Activated naive CD8-positive, alpha-beta T cell (primary cell): Measurements from ENCODE around the gene GGT5.
"Not testable (repeated sequence)": the region's sequence is repeated elsewhere in the genome, so short reads cannot be mapped to it uniquely, and the experiment has no call there.

Experiments
- H3K27ac Mint-ChIP-seq: one replicate; pipeline ENCODE4 v1.8.0; 2021; ENCODE audit warnings: mixed read lengths
- H3K27me3 Mint-ChIP-seq: one replicate; pipeline ENCODE4 v1.8.0; 2021; ENCODE audit warnings: mixed read lengths
- H3K36me3 Mint-ChIP-seq: one replicate; pipeline ENCODE4 v1.8.0; 2021; ENCODE audit warnings: mixed read lengths
- H3K4me1 Mint-ChIP-seq: one replicate; pipeline ENCODE4 v1.8.0; 2021; ENCODE audit warnings: low read depth, mixed read lengths
- H3K4me3 Mint-ChIP-seq: one replicate; pipeline ENCODE4 v1.8.0; 2021; ENCODE audit warnings: mild to moderate bottlenecking, mixed read lengths
- H3K9me3 Mint-ChIP-seq: one replicate; pipeline ENCODE4 v1.8.0; 2021; ENCODE audit warnings: low read depth, mixed read lengths

GGT5 gene, protein sequence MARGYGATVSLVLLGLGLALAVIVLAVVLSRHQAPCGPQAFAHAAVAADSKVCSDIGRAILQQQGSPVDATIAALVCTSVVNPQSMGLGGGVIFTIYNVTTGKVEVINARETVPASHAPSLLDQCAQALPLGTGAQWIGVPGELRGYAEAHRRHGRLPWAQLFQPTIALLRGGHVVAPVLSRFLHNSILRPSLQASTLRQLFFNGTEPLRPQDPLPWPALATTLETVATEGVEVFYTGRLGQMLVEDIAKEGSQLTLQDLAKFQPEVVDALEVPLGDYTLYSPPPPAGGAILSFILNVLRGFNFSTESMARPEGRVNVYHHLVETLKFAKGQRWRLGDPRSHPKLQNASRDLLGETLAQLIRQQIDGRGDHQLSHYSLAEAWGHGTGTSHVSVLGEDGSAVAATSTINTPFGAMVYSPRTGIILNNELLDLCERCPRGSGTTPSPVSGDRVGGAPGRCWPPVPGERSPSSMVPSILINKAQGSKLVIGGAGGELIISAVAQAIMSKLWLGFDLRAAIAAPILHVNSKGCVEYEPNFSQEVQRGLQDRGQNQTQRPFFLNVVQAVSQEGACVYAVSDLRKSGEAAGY

DNA sequence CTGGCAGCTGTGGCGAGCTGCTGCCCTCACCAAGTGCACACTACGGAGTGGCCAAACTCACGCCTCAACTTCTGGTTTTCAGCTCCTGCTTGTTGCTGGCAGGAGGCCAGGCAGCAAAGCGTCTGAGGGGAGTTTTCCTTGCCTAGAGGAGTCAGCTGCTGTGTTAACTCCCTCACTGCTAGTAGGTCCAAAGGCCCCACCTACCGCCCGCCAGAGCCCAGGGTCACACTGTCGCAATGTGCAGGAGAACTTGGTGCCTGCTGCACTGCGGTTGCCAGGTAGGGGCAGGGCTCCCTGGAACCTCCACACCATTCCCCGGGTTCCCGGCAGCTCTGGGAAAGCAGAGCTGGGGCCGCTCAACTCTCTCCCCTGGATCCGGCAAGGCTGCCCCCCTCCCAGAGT, at the start of gene GGT5:
TSS of gene GGT5 (minus strand) at position 53 of the 402 bp plus-strand sequence. CDS start 357 bp downstream, outside the sequence.
- peak within 1 kb of the TSS; percentile 22 for H3K4me3 Mint-ChIP-seq

DNA sequence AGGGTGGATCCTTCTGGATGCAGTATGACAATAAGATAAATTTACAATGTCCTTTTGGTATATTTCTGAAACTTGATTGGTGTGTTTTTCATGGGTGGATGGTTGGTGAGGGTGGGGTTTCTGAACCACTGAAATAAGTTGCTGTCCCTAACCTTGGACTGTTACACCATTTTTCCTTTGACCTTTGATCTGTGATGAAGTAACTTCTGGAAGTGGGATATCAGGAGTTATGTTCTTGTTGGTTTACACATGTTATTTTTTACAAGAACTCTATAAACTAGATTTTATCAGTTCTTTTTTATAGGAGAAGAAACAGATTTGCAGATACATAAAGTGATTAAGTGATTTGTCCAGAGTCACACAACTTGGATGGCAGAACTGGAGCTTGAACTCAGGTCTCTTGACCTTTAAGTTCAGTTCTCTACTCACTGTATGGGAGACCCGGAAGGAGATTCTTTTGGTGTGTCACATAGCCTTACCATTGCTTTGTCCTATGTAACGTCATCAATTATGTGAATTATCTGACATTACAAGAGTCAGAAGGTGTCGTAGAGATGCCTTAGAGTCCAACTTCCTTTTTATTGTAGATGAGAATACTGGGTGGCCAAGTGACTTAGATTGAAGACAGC, 47.4 kb upstream of the GGT5 start:
- not testable (repeated sequence) for H3K4me3 Mint-ChIP-seq, H3K27ac Mint-ChIP-seq, H3K36me3 Mint-ChIP-seq, H3K9me3 Mint-ChIP-seq, H3K27me3 Mint-ChIP-seq
- peaks cover 43% of the 10 kb centered on the region for H3K4me1 Mint-ChIP-seq

More for the DNA sequence above, at the start of gene GGT5:
- H3K27me3 Mint-ChIP-seq, H3K36me3 Mint-ChIP-seq, H3K9me3 Mint-ChIP-seq: not testable (repeated sequence)
- peaks cover 36% of the 10 kb centered on the region for H3K4me1 Mint-ChIP-seq
- peak within 1 kb of the TSS; percentile 76 for H3K27ac Mint-ChIP-seq

DNA sequence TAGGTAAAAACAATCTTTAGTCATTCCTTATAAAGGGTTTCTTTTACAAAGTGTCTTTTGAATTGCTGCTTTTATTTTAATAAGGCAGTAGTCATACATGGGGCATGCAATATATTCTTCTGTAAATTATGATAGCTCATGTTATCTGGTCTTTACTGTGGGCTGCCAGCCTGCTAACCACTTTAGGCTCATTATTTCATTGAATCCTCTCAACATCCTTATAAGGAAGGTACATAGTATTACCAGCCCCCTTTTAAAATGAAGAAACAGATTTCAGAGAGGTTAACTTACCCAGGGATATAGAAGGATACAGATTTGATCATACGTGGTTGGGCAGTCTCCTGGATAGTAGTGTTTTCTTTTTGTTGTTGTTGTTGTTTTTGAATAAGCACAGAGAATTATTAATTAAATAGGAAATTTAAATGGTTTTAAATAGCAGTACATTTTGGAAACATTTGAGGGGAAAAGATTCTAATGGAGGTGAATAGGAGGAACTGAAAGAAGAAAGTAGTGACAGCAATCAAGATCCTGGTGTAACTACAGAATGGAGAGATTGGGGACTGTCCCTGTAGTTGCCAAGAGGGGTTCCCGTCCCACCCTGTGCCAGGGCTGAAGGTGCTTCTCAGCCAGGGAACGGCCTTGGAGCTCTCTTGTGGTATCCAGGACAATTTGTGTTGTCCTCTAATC, 46.8 kb upstream of the GGT5 start:
- Mint-ChIP-seq H3K4me3 (no peak overlapping the region), H3K4me1 (peaks cover 46% of the 10 kb centered on the region), H3K27me3 (no peaks in the 10 kb centered on the region), H3K9me3 (no peaks in the 10 kb centered on the region), H3K27ac (no peak overlapping the region), H3K36me3 (no peaks in the 10 kb centered on the region)

- H3K9me3 Mint-ChIP-seq, result no peaks in the 10 kb centered on the region
- H3K4me3 Mint-ChIP-seq, result no peak overlapping the region
- no peaks in the 10 kb centered on the region for H3K36me3 Mint-ChIP-seq
Measured at GRCh38 chr22:24290459-24290858, 45.6 kb upstream of the GGT5 start.

DNA sequence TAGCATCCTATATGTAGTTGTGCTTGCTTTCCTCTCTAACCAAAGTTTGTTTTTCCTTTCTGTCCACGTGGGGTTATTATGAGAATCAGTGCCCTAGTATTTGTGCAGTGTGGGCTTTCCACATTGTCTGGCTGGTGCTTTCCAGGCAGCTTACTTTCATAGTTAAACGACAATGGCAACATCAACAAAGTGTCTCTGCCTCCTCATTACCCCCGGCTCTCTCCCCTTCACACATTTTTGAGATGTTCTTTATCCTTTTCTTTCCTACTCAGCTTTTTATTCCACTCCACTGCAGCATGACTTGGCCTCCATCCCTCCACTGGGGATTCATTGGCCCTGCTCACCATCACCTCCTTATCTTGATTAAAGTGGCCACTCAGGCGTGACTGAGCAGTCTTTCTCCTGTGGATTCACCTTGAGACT, 44.9 kb upstream of the GGT5 start:
- H3K27me3 Mint-ChIP-seq, result no peaks in the 10 kb centered on the region
- H3K4me3 Mint-ChIP-seq, result no peak overlapping the region
- no peaks in the 10 kb centered on the region for H3K36me3 Mint-ChIP-seq
- H3K27ac Mint-ChIP-seq, result no peak overlapping the region
- H3K4me1 Mint-ChIP-seq, result peaks cover 57% of the 10 kb centered on the region
- no peaks in the 10 kb centered on the region for H3K9me3 Mint-ChIP-seq

More at GRCh38 chr22:24290459-24290858, 45.6 kb upstream of the GGT5 start:
- H3K27me3 Mint-ChIP-seq, result no peaks in the 10 kb centered on the region
- no peak overlapping the region for H3K27ac Mint-ChIP-seq
- peaks cover 50% of the 10 kb centered on the region for H3K4me1 Mint-ChIP-seq

DNA sequence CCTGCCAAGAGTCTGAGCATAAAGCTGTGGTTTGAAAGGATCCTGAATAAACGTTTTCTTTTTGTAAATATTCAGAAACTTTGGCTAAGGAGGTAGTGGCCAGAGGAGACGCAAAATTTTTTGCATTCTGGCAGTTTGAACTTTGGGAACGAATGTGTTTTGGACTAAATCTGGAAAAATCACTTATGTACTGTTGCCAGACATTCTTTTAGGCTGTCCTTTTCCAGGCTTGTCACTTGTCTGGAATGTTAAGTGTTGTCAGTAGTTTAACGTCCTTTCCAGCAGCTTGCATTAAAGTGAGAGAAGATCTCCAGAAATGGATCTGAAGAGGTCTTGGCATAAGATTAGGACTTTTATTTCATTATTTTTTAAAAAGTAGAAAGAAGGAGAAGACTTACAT, 44.2 kb upstream of the GGT5 start:
- no peaks in the 10 kb centered on the region for H3K27me3 Mint-ChIP-seq
- no peaks in the 10 kb centered on the region for H3K9me3 Mint-ChIP-seq
- no peak overlapping the region for H3K27ac Mint-ChIP-seq
- no peaks in the 10 kb centered on the region for H3K36me3 Mint-ChIP-seq
- H3K4me1 Mint-ChIP-seq, result peaks cover 62% of the 10 kb centered on the region
- no peak overlapping the region for H3K4me3 Mint-ChIP-seq

DNA sequence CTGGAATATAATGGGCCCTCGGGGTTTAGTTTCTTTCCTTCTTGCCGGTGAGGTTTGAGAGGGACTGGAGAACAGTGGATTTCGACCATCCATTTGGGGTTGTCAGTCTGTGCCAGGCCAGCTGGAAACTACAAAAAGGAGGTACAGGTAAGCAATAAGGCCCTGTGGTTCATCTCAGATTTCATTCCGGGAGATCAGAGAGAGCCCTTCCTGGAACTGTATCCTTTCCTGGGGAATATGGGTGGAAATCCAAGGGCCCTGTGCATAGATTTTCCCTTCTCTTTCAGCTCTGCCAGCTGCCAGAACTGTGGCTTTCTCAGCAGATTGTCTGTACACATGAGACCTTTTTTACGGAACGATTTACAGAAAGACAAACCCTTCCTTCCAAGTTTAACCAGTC, 42.9 kb upstream of the GGT5 start:
- not testable (repeated sequence) for H3K4me3 Mint-ChIP-seq, H3K27ac Mint-ChIP-seq, H3K27me3 Mint-ChIP-seq, H3K36me3 Mint-ChIP-seq, H3K9me3 Mint-ChIP-seq
- peaks cover 71% of the 10 kb centered on the region for H3K4me1 Mint-ChIP-seq

- not testable (repeated sequence) for H3K27me3 Mint-ChIP-seq, H3K27ac Mint-ChIP-seq, H3K36me3 Mint-ChIP-seq, H3K9me3 Mint-ChIP-seq, H3K4me3 Mint-ChIP-seq
- H3K4me1 Mint-ChIP-seq, result peaks cover 74% of the 10 kb centered on the region
Measured at GRCh38 chr22:24287212-24287611, 42.3 kb upstream of the GGT5 start.

- no peaks in the 10 kb centered on the region for H3K9me3 Mint-ChIP-seq
- H3K36me3 Mint-ChIP-seq, result peaks cover 4% of the 10 kb centered on the region
- no peaks in the 10 kb centered on the region for H3K27me3 Mint-ChIP-seq
- peaks cover 70% of the 10 kb centered on the region for H3K4me1 Mint-ChIP-seq
- H3K4me3 Mint-ChIP-seq, result peak overlapping the region; percentile 15
- peak overlapping the region; percentile 84 for H3K27ac Mint-ChIP-seq
Measured at GRCh38 chr22:24285245-24285644, 40.4 kb upstream of the GGT5 start.

DNA sequence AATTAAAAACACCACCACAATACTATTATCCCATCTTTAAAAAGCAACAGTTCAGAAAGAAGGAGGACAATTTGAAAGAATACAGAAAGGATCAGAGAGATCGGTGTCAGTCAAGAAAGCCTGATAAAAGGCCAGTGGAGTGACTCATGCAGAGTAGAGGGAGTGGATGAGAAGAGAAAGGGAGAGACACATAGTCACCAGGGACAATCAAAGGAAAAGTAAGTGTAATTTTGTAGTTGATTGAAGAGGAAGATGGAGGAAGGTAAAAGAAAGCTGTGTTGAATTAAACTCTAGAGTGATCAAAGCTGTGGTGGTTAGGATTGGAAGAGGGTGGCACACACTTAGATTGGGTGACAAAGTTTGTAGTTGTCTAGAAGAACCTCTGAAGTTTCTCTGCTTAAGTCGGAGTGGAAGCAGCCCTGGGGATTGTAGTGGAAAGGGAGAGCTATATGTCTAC, 39.9 kb upstream of the GGT5 start:
- H3K4me3 Mint-ChIP-seq, result peak overlapping the region; percentile 15
- peaks cover 4% of the 10 kb centered on the region for H3K36me3 Mint-ChIP-seq
- no peaks in the 10 kb centered on the region for H3K27me3 Mint-ChIP-seq
- H3K9me3 Mint-ChIP-seq, result no peaks in the 10 kb centered on the region
- H3K27ac Mint-ChIP-seq, result peak overlapping the region; percentile 84
- peaks cover 68% of the 10 kb centered on the region for H3K4me1 Mint-ChIP-seq

- H3K9me3 Mint-ChIP-seq, result no peaks in the 10 kb centered on the region
- H3K27me3 Mint-ChIP-seq, result no peaks in the 10 kb centered on the region
- H3K27ac Mint-ChIP-seq, result no peak overlapping the region
- H3K4me1 Mint-ChIP-seq, result peaks cover 66% of the 10 kb centered on the region
- peaks cover 4% of the 10 kb centered on the region for H3K36me3 Mint-ChIP-seq
- no peak overlapping the region for H3K4me3 Mint-ChIP-seq
Measured at GRCh38 chr22:24282401-24282800, 37.5 kb upstream of the GGT5 start.

DNA sequence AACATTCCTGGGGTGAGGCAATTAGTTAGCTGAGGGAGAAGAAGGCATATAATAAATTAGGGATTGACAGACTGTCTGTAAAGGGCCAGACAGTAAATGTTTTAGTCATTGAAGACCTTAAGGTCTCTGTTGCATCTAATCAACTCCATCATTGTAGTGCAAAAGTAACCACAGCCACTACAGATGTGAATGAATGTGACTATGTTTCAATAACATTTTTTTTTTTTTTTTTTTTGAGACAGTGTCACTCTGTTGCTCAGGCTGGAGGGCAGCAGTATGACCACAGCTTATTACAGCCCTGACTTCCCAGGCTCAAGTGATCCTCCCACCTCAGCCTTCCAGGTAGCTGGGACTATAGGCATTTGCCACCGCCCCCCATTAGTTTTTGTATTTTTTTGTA, 35.5 kb upstream of the GGT5 start:
- H3K9me3 Mint-ChIP-seq, H3K27me3 Mint-ChIP-seq, H3K27ac Mint-ChIP-seq, H3K36me3 Mint-ChIP-seq, H3K4me3 Mint-ChIP-seq: not testable (repeated sequence)
- H3K4me1 Mint-ChIP-seq, result peaks cover 61% of the 10 kb centered on the region

DNA sequence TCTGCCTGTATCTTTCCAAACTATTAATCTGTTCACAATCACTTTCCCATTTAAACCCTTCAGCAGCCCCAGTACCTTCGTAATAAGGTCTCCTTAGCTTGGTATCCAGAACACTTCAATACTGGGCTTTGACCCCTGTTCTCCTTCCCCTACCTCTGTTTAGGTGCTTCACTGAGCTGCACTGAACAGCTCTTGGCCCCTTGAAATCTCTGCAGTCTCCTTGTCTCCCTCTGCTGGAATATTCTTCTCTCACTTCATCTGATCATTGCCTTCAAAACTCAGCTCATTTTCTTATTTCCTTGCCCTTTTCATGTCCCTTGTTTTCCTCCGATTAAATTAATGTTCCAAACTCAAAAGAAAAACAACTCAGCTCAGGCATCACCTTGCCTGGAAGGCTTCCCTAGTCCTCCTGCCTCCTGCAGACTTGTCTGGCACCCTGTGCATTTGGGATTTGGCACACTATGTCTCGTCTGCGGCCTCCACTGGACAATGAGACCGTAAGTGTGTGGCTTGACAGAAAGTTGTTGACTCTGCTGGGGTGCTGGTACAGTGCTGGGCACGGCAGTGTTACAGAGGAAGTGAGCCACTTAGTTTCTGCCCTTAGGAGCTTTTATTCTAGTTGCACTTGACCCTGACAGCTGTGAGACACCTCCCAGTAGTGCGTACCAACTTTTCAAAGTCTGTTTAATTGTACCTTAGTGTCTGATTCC, 30.0 kb upstream of the GGT5 start:
- not testable (repeated sequence) for H3K9me3 Mint-ChIP-seq

GRCh38 chr22:24273906-24274305, 29.0 kb upstream of the GGT5 start:
- H3K9me3 Mint-ChIP-seq, H3K36me3 Mint-ChIP-seq, H3K27ac Mint-ChIP-seq, H3K27me3 Mint-ChIP-seq, H3K4me3 Mint-ChIP-seq: not testable (repeated sequence)
- peaks cover 47% of the 10 kb centered on the region for H3K4me1 Mint-ChIP-seq

More for the DNA sequence above, 30.0 kb upstream of the GGT5 start:
- H3K4me3 Mint-ChIP-seq, H3K36me3 Mint-ChIP-seq, H3K27me3 Mint-ChIP-seq: not testable (repeated sequence)
- peaks cover 53% of the 10 kb centered on the region for H3K4me1 Mint-ChIP-seq
- peak overlapping the region; percentile 58 for H3K27ac Mint-ChIP-seq
